Vagina (tissue), 2 donors: ENCODE data around the gene SERPINB2.

Experiments used
- POLR2A ChIP-seq, 2 donors: fragments of 450-650 bp; IDR thresholded peaks; one replicate each; pipeline ENCODE4 v1.6.1; 2017; ENCODE audit warnings: antibody characterized with exemption in 2 of 2, mild to moderate bottlenecking in 2 of 2, moderate library complexity in 2 of 2
- TF ChIP-seq, protein P1 (sequence below), 3 experiments: fragments of 450-650 bp in 2 of 3; fragments of 200-600 bp in 1 of 3; sonication (generic) in 1 of 3; IDR thresholded peaks; one replicate each; pipeline ENCODE4 v1.5.1; 2017 to 2019; ENCODE audit warnings: antibody characterized with exemption in 3 of 3, mild to moderate bottlenecking in 2 of 3, moderate library complexity in 2 of 3

DNA sequence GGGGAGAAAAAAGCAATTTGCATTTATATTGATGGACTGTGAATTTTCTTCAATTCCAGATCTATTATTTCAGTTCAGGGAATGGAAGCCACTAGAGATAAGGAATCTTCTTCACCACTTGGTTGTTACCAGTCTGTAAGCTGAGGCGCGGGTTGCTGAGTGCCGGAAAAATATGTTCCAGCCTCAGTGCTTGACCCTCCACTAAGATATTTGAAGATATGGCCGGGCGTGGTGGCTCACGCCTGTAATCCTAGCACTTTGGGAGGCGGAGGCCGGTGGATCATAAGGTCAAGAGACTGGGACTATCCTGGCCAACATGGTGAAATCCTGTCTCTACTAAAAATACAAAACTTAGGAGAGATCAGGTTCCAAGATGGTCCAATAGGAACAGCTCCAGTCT is 52.5 kb downstream of the SERPINB2 start:
- TF ChIP-seq, protein P1, sequence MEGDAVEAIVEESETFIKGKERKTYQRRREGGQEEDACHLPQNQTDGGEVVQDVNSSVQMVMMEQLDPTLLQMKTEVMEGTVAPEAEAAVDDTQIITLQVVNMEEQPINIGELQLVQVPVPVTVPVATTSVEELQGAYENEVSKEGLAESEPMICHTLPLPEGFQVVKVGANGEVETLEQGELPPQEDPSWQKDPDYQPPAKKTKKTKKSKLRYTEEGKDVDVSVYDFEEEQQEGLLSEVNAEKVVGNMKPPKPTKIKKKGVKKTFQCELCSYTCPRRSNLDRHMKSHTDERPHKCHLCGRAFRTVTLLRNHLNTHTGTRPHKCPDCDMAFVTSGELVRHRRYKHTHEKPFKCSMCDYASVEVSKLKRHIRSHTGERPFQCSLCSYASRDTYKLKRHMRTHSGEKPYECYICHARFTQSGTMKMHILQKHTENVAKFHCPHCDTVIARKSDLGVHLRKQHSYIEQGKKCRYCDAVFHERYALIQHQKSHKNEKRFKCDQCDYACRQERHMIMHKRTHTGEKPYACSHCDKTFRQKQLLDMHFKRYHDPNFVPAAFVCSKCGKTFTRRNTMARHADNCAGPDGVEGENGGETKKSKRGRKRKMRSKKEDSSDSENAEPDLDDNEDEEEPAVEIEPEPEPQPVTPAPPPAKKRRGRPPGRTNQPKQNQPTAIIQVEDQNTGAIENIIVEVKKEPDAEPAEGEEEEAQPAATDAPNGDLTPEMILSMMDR (IDR thresholded peaks at IDR 0.05): no peak
- no peak for TF ChIP-seq POLR2A (IDR thresholded peaks at IDR 0.05)
